GM12873 (cell line): Measurements from ENCODE around the gene CD58.

Source experiments
- CTCF ChIP-seq: IDR thresholded peaks from 2 replicates; pipeline ENCODE4 v1.5.1; 2012; ENCODE audit warnings: low read depth, mild to moderate bottlenecking, moderate library complexity, low read length, control low read depth; ENCODE audit not compliant: insufficient read depth; ENCODE audit errors: missing control alignments

CD58 gene

GRCh38 chr1:116511459-116512019, 59.3 kb downstream of the CD58 start:
- no peak for TF ChIP-seq CTCF

DNA sequence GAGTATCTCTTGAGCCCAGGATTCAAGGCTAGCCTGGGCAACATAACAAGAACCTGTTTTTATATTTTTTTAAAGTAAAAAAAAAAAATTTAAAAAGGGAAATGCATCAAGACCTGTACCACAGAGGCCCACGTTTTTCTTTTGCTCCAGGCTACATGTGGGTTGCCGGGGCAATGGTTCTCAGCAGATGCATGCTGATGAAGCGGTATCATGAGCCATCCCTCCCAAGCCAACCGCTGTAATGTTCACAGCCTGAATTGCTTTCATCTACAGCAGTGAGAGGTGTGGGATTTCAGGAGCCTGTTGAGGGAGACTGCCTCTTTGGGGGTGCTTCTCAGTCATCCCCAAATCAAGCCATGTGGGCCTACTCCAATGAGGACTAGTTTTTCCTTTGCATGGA, 60.5 kb downstream of the CD58 start:
- no peak for TF ChIP-seq CTCF

DNA sequence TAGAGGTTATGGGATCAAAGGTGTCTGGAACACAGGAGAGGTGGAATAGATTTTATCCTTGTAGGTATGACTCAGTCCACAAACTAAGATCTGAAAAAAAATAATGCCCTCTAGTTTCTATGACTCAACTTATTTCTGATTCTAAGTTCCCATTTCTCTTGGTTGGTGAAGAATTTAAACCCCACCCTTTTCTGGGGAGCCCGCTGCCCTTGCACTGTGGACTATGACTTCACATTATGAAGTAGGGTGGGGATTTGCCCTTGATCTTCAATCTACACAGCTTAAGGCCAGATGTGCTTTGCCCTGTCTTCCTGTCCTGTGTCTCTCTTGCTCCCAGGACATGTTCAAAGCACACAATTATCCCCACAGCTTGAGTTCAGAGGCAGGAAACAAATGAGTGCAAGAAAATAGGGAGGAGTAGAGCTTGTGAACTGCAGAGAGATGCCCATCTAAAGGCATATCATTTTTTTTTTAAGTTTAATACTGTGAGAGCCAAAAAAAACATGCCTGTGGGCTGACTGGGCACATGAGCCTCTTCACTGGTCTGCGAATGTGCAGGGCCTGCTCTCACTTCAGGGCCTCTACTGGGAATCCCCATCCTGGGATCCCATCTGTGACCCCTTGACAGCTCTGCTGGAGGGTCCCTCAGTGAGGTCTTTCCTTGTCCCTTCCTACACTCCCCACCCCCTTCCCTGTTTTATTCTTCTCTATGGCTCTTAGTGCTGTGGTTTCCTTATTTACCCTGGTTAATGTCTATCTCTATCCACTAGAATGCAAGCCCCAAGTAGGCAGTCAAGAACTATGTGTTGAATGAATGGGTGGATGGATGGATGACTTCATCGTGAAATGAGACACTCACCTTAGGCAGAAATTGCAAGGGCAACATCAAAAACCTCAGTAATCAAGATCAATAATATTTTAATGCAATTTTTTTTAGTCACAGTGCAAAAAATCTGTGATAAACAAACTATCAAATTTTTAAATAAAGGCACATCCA, 61.5 kb downstream of the CD58 start:
- TF ChIP-seq CTCF = no peak

- no peak for TF ChIP-seq CTCF
Measured at GRCh38 chr1:116508085-116508983, 62.5 kb downstream of the CD58 start.

DNA sequence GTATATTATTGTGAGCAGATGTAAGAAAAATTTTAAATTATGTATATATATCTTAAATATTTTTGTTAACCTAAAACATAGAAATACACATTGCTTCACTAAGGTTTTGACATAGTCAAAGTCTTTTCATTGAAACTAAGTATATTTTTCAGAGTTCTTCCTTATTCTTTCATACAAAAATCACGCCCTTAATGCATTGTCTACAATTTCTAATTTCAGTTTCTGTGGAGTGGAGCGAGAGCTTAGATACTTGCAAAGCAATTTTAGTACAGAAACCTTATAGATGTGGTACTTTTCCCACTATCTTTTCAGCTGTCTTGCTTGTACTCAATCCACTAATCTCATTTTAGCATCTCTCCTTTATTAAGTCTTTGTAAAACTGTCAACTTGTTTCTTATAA, 63.2 kb downstream of the CD58 start:
- TF ChIP-seq CTCF = no peak

DNA sequence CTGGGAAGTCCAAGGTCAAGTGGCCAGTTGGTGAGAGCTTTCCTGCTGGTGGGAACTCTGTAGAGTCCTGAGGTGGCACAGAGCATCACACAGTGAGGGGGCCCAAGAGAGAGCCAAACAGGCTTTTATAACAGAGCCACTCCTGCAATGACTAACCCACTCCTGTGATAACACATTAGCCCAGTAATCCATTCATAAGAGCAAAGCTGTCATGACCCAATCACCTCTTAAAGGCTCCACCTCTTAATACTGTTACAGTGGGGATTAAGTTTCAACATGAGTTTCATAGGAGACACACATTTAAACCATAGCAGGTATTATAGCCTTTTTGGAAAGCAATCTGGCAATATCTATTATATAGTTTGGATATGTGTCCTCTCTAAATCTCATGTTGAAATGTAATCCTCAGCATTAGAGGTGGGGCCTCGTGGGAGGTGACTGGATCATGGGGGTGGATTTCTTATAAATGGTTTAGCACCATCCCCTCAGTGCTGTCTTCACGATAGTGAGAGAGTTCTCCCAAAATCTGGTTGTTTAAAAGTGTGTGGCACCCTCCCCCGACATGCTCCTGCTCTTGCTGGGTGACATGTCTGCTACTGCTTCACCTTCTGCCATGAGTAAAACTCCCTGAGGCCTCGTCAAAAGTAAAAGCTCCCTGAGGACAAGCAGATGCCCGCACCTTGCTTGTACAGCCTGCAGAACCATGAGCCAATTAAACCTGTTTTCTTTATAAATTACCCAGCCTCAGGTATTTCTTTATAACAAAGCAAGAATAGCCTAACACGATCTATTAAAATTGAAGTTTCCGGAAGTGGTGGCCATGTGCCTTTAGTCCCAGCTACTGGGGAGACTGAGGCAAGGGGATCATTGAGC, 64.5 kb downstream of the CD58 start:
- no peak for TF ChIP-seq CTCF
